Motor neuron (in vitro differentiated cells): Measurements from ENCODE around the gene GUCA2B. TPM values are rescaled to one million over a fixed set of nuclear protein-coding genes. Genes with fewer than 3 reads are reported as not detected.
A peak's percentile ranks its signal among the peaks of the same experiment; 100 is the strongest.

Experiments used
- ATAC-seq, 8 experiments: fragments of 200-7000 bp; cut with Tn5 transposase; replicated peaks in 6 of 8; 2 replicates each; pipeline ENCODE4 v1.8.0; 2021; ENCODE audit warnings: mild to moderate bottlenecking in 8 of 8, moderate library complexity in 8 of 8
- H3K27ac ChIP-seq, 2 donors: fragments of 250-450 bp; sonication (Bioruptor Pico); 2 replicates each; pipeline ENCODE4 v1.9.0; 2021; ENCODE audit warnings: antibody characterized with exemption in 2 of 2, mild to moderate bottlenecking in 2 of 2, moderate library complexity in 1 of 2
- H3K4me1 ChIP-seq, 2 donors: fragments of 250-450 bp; sonication (Bioruptor Pico); replicated peaks in 1 of 2; 2 replicates each; pipeline ENCODE4 v1.6.1; 2021; ENCODE audit warnings: antibody characterized with exemption in 2 of 2, mild to moderate bottlenecking in 2 of 2, moderate library complexity in 1 of 2
- H3K4me3 ChIP-seq, 5 donors: fragments of 250-450 bp; sonication (Bioruptor Pico); 2 replicates each; pipeline ENCODE4 v1.9.0; 2021; ENCODE audit warnings: antibody characterized with exemption in 5 of 5, mild to moderate bottlenecking in 5 of 5, moderate library complexity in 4 of 5
- WGBS, 10 experiments: fragments of 450-650 bp; shearing (Covaris generic); methylation state at CpG; one replicate each; pipeline ENCODE4 v1.0.0; 2022; 5-methylcytosine and 5-hydroxymethylcytosine counted together
- in situ Hi-C, 9 experiments: fragments of 400-800 bp; cut with MboI; loops; one replicate each; pipeline ENCODE4 v1.15.0; 2021; ENCODE audit warnings: low sequenced_read_pairs in 9 of 9, low pct_unique_long_range_greater_than_20kb in 2 of 9; ENCODE audit not compliant: unreplicated experiment in 9 of 9
- total RNA-seq, 8 experiments: library from RNA; unstranded; fragments of 300-600 nt; gene quantifications; 2 replicates each; pipeline versions ENCODE4 v1.2.3 to v1.2.4, GENCODE V29; 2022

The GUCA2B gene
- not detected for total RNA-seq

GRCh38 chr1:42152907-42153600, at the start of gene GUCA2B:
Gene GUCA2B (plus strand): TSS chr1:42153410. CDS start chr1:42153451, 41 bp downstream.
- WGBS, 10 experiments, result 36 to 53% methylated on average over 5 to 7 of the region's 12 CpGs; no CpG with 5 or more reads in 8 of the 10 experiments
- Histone ChIP-seq H3K4me1 (no peaks in the 10 kb centered on the region), H3K27ac (no peak within 1 kb of the TSS), H3K4me3 (no peak within 1 kb of the TSS)
- in situ Hi-C loops, result loop anchor here in 2 of 9 experiments (25.0 kb wide), 1 partner anchor 566 kb away; no protein-coding TSS in a partner anchor
- ATAC-seq, result no peak

- Histone ChIP-seq H3K27ac (no peak overlapping the region), H3K4me1 (no peaks in the 10 kb centered on the region)
- in situ Hi-C loops, result no loop called here
Measured at GRCh38 chr1:42105025-42105424, 48.2 kb upstream of the GUCA2B start.

GRCh38 chr1:42108309-42108708, 44.9 kb upstream of the GUCA2B start:
- no peaks in the 10 kb centered on the region for H3K4me1 ChIP-seq
- H3K4me3 ChIP-seq, result no peak overlapping the region
- WGBS, 10 experiments, result 43 to 100% (median 86%) methylated on average over 2 to 7 of the region's 7 CpGs
- no peak overlapping the region for H3K27ac ChIP-seq
- no peak for ATAC-seq
- in situ Hi-C loops, result no loop called here

More at GRCh38 chr1:42105025-42105424, 48.2 kb upstream of the GUCA2B start:
- no peak overlapping the region for H3K4me3 ChIP-seq
- ATAC-seq, result no peak
- 83% methylated on average over 1 of the region's 1 CpG; no CpG with 5 or more reads in 9 of the 10 experiments for WGBS, 10 experiments

GRCh38 chr1:42109600-42109999, 43.6 kb upstream of the GUCA2B start:
- H3K4me1 ChIP-seq, result no peaks in the 10 kb centered on the region
- 39 to 100% (median 71%) methylated on average over 1 to 3 of the region's 3 CpGs; no CpG with 5 or more reads in 1 of the 10 experiments for WGBS, 10 experiments
- no peak for ATAC-seq
- in situ Hi-C loops, result no loop called here
- no peak overlapping the region for H3K4me3 ChIP-seq
- H3K27ac ChIP-seq, result no peak overlapping the region

- peak in 2 of 8 experiments; percentile 32 to 65 for ATAC-seq
- no peaks in the 10 kb centered on the region for H3K4me1 ChIP-seq
- H3K27ac ChIP-seq, result no peak overlapping the region
- 49 to 100% (median 81%) methylated on average over 1 to 5 of the region's 5 CpGs for WGBS, 10 experiments
- in situ Hi-C loops, result no loop called here
- no peak overlapping the region for H3K4me3 ChIP-seq
Measured at GRCh38 chr1:42114229-42114628, 39.0 kb upstream of the GUCA2B start.

GRCh38 chr1:42117214-42117613, 36.0 kb upstream of the GUCA2B start:
- H3K27ac ChIP-seq, result no peak overlapping the region
- 53 to 87% (median 64%) methylated on average over 1 to 5 of the region's 5 CpGs; no CpG with 5 or more reads in 2 of the 10 experiments for WGBS, 10 experiments
- in situ Hi-C loops, result no loop called here
- no peaks in the 10 kb centered on the region for H3K4me1 ChIP-seq
- no peak overlapping the region for H3K4me3 ChIP-seq
- no peak for ATAC-seq

- 0 to 100% (median 60%) methylated on average over 1 of the region's 1 CpG; no CpG with 5 or more reads in 3 of the 10 experiments for WGBS, 10 experiments
- H3K27ac ChIP-seq, result no peak overlapping the region
- in situ Hi-C loops, result no loop called here
- ATAC-seq, result peak in 3 of 8 experiments; percentile 31 to 67 (median 57)
- no peaks in the 10 kb centered on the region for H3K4me1 ChIP-seq
- no peak overlapping the region for H3K4me3 ChIP-seq
Measured at GRCh38 chr1:42118125-42118524, 35.1 kb upstream of the GUCA2B start.

GRCh38 chr1:42122408-42122807, 30.8 kb upstream of the GUCA2B start:
- Histone ChIP-seq H3K4me3 (no peak overlapping the region), H3K27ac (no peak overlapping the region), H3K4me1 (no peaks in the 10 kb centered on the region)
- in situ Hi-C loops, result no loop called here
- 62 to 100% (median 95%) methylated on average over 2 to 3 of the region's 3 CpGs for WGBS, 10 experiments
- no peak for ATAC-seq

- in situ Hi-C loops, result loop anchor here in 2 of 9 experiments (25.0 kb wide), 2 partner anchors 538 to 563 kb away; no protein-coding TSS in a partner anchor
- peaks cover 0 to 12% of the 10 kb centered on the region in 2 donors for H3K4me1 ChIP-seq
- no peak for ATAC-seq
- no peak overlapping the region for H3K4me3 ChIP-seq
- no peak overlapping the region for H3K27ac ChIP-seq
- WGBS, 10 experiments, result 0 to 100% (median 91%) methylated on average over 1 of the region's 1 CpG; no CpG with 5 or more reads in 1 of the 10 experiments
Measured at GRCh38 chr1:42125552-42125951, 27.7 kb upstream of the GUCA2B start.

- in situ Hi-C loops, result loop anchor here in 2 of 9 experiments (25.0 kb wide), 2 partner anchors 540 to 565 kb away; no protein-coding TSS in a partner anchor
- ATAC-seq, result peak in 2 of 8 experiments; percentile 24 to 73
- 40 to 92% (median 80%) methylated on average over 1 to 6 of the region's 6 CpGs for WGBS, 10 experiments
- Histone ChIP-seq H3K4me3 (no peak overlapping the region), H3K4me1 (peaks cover 0 to 12% of the 10 kb centered on the region in 2 donors), H3K27ac (no peak overlapping the region)
Measured at GRCh38 chr1:42127767-42128166, 25.4 kb upstream of the GUCA2B start.

- WGBS, 10 experiments, result 17 to 72% (median 50%) methylated on average over 1 to 2 of the region's 2 CpGs; no CpG with 5 or more reads in 4 of the 10 experiments
- Histone ChIP-seq H3K4me3 (no peak overlapping the region), H3K4me1 (peaks cover 0 to 12% of the 10 kb centered on the region in 2 donors), H3K27ac (no peak overlapping the region)
- ATAC-seq, result peak in 3 of 8 experiments; percentile 32 to 59 (median 45)
- in situ Hi-C loops, result loop anchor here in 2 of 9 experiments (25.0 kb wide), 2 partner anchors 541 to 566 kb away; no protein-coding TSS in a partner anchor
Measured at GRCh38 chr1:42128499-42128898, 24.7 kb upstream of the GUCA2B start.

- H3K4me3 ChIP-seq, result no peak overlapping the region
- H3K4me1 ChIP-seq, result peaks cover 0 to 12% of the 10 kb centered on the region in 2 donors
- no peak for ATAC-seq
- 0 to 90% (median 72%) methylated on average over 1 to 3 of the region's 3 CpGs; no CpG with 5 or more reads in 3 of the 10 experiments for WGBS, 10 experiments
- in situ Hi-C loops, result loop anchor here in 2 of 9 experiments (25.0 kb wide), 2 partner anchors 542 to 567 kb away; no protein-coding TSS in a partner anchor
- no peak overlapping the region for H3K27ac ChIP-seq
Measured at GRCh38 chr1:42128964-42129363, 24.2 kb upstream of the GUCA2B start.

GRCh38 chr1:42130061-42130660, 23.0 kb upstream of the GUCA2B start:
- in situ Hi-C loops, result loop anchor here in 2 of 9 experiments (25.0 kb wide), 2 partner anchors 543 to 568 kb away; no protein-coding TSS in a partner anchor
- Histone ChIP-seq H3K4me1 (peaks cover 0 to 12% of the 10 kb centered on the region in 2 donors), H3K27ac (no peak overlapping the region), H3K4me3 (no peak overlapping the region)
- 0 to 100% (median 86%) methylated on average over 1 to 5 of the region's 5 CpGs; no CpG with 5 or more reads in 1 of the 10 experiments for WGBS, 10 experiments
- no peak for ATAC-seq
